MM.1S (cell line): ENCODE data around the gene LAMB3.

Source experiments
- DNase-seq: peaks from one replicate; pipeline ENCODE4 v3.0.0-alpha.2; 2015
- H2AFZ ChIP-seq: fragments of 300-600 bp; sonication (generic); 2 replicates; pipeline ENCODE4 v1.6.0; 2016; ENCODE audit warnings: antibody characterized with exemption, low read length
- H3F3A ChIP-seq: fragments of 300-600 bp; sonication (generic); 2 replicates; pipeline ENCODE4 v1.6.1; 2016; ENCODE audit warnings: mild to moderate bottlenecking, antibody characterized with exemption, low read length, moderate library complexity, mixed read lengths; ENCODE audit not compliant: insufficient read depth
- H3K27ac ChIP-seq: fragments of 300-600 bp; sonication (generic); 2 replicates; pipeline ENCODE4 v1.5.1; 2016; ENCODE audit warnings: mild to moderate bottlenecking, low read length
- H3K27me3 ChIP-seq: fragments of 300-600 bp; sonication (generic); replicated peaks from 2 replicates; pipeline ENCODE4 v1.6.0; 2016; ENCODE audit warnings: low read length; ENCODE audit not compliant: insufficient read depth
- H3K36me3 ChIP-seq: fragments of 300-600 bp; sonication (generic); replicated peaks from 2 replicates; pipeline ENCODE4 v1.6.1; 2016; ENCODE audit warnings: mild to moderate bottlenecking, low read length, mixed read lengths; ENCODE audit not compliant: insufficient read depth
- H3K4me1 ChIP-seq: fragments of 300-600 bp; sonication (generic); 2 replicates; pipeline ENCODE4 v1.6.1; 2016; ENCODE audit warnings: low read length, mixed read lengths
- H3K4me2 ChIP-seq: fragments of 300-600 bp; sonication (generic); 2 replicates; pipeline ENCODE4 v1.6.0; 2016; ENCODE audit warnings: low read depth, low read length
- H3K4me3 ChIP-seq: fragments of 300-600 bp; sonication (generic); 2 replicates; pipeline ENCODE4 v1.5.1; 2016; ENCODE audit warnings: low read length, mixed read lengths
- H3K79me2 ChIP-seq: fragments of 300-600 bp; sonication (generic); 2 replicates; pipeline ENCODE4 v1.6.1; 2016; ENCODE audit warnings: mixed run types, low read length, mixed read lengths
- H3K9ac ChIP-seq: fragments of 300-600 bp; sonication (generic); 2 replicates; pipeline ENCODE4 v1.6.1; 2016; ENCODE audit warnings: low read length, mixed read lengths
- H3K9me2 ChIP-seq: fragments of 300-600 bp; sonication (generic); replicated peaks from 2 replicates; pipeline ENCODE4 v1.6.1; 2016; ENCODE audit warnings: mild to moderate bottlenecking, low read length, mixed read lengths; ENCODE audit not compliant: insufficient read depth
- H3K9me3 ChIP-seq: fragments of 300-600 bp; sonication (generic); replicated peaks from 2 replicates; pipeline ENCODE4 v1.6.1; 2016; ENCODE audit warnings: mild to moderate bottlenecking, low read length, mixed read lengths; ENCODE audit not compliant: insufficient read depth
- H4K20me1 ChIP-seq: fragments of 300-600 bp; sonication (generic); 2 replicates; pipeline ENCODE4 v1.6.1; 2016; ENCODE audit warnings: mild to moderate bottlenecking, low read length, moderate library complexity, mixed read lengths; ENCODE audit not compliant: insufficient read depth
- EZH2 ChIP-seq: fragments of 300-600 bp; sonication (generic); optimal IDR thresholded peaks from 2 replicates; pipeline ENCODE3; 2017; ENCODE audit warnings: low read depth, mild to moderate bottlenecking, antibody characterized with exemption, low read length, mixed read lengths
- EZH2phosphoT487 ChIP-seq: fragments of 300-600 bp; sonication (generic); IDR thresholded peaks from 2 replicates; pipeline ENCODE4 v1.6.1; 2018; ENCODE audit warnings: antibody characterized with exemption, low read length
- TF ChIP-seq, protein P1 (sequence below): fragments of 300-600 bp; sonication (generic); IDR thresholded peaks from 2 replicates; pipeline ENCODE4 v1.5.1; 2016; ENCODE audit warnings: antibody characterized with exemption, low read length, mixed read lengths

LAMB3 gene

DNA sequence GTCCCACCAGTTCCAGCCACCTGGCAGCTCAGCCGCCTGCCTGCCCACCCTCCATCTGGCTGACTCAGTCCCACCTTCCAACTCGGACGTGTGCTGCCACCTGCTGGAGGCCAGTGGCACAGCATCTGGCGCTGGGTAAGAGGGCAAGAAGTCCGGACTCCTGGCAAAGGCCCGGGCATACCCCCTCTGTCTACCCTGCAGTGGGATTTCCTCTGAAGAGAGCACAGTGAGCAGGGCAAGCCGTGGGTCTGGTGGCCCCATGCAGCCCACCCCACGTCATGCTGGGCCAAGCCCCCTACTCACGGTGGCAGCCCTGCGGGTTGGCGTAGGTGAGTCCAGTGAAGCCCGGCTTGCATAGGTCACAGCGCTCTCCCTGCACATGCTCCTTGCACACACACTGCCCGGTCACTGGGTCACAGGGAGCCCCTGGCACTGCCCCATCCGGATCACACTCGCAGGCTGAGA lies 24.5 kb downstream of the LAMB3 start:
- Histone ChIP-seq H3K4me2 (no peak overlapping the region), H3K9me2 (no peaks in the 10 kb centered on the region), H2AFZ (peak overlapping the region; percentile 40; the same call in 1 of the 2 replicates), H3K27ac (no peak overlapping the region), H3K4me1 (no peaks in the 10 kb centered on the region), H3K79me2 (no peaks in the 10 kb centered on the region), H3K4me3 (no peak overlapping the region), H3K36me3 (no peaks in the 10 kb centered on the region), H3K9me3 (no peaks in the 10 kb centered on the region), H4K20me1 (no peaks in the 10 kb centered on the region), H3K27me3 (no peaks in the 10 kb centered on the region), H3F3A (no peaks in the 10 kb centered on the region), H3K9ac (no peak overlapping the region)
- TF ChIP-seq EZH2phosphoT487: no peak
- TF ChIP-seq EZH2: no peak
- TF ChIP-seq, protein P1, sequence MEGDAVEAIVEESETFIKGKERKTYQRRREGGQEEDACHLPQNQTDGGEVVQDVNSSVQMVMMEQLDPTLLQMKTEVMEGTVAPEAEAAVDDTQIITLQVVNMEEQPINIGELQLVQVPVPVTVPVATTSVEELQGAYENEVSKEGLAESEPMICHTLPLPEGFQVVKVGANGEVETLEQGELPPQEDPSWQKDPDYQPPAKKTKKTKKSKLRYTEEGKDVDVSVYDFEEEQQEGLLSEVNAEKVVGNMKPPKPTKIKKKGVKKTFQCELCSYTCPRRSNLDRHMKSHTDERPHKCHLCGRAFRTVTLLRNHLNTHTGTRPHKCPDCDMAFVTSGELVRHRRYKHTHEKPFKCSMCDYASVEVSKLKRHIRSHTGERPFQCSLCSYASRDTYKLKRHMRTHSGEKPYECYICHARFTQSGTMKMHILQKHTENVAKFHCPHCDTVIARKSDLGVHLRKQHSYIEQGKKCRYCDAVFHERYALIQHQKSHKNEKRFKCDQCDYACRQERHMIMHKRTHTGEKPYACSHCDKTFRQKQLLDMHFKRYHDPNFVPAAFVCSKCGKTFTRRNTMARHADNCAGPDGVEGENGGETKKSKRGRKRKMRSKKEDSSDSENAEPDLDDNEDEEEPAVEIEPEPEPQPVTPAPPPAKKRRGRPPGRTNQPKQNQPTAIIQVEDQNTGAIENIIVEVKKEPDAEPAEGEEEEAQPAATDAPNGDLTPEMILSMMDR: peak; percentile 100
- DNase-seq: peak; percentile 75

- Histone ChIP-seq H3K4me1 (no peaks in the 10 kb centered on the region), H3K9me3 (no peaks in the 10 kb centered on the region), H3K9ac (no peak overlapping the region), H3F3A (no peaks in the 10 kb centered on the region), H3K4me3 (no peak overlapping the region), H3K36me3 (no peaks in the 10 kb centered on the region), H3K9me2 (no peaks in the 10 kb centered on the region), H4K20me1 (no peaks in the 10 kb centered on the region), H3K4me2 (no peak overlapping the region), H3K27ac (no peak overlapping the region), H3K27me3 (no peaks in the 10 kb centered on the region), H2AFZ (peak overlapping the region; percentile 40; the same call in 1 of the 2 replicates), H3K79me2 (no peaks in the 10 kb centered on the region)
- TF ChIP-seq EZH2phosphoT487 (no peak), EZH2 (no peak)
- TF ChIP-seq, protein P1: no peak
- no peak for DNase-seq
Observed at GRCh38 chr1:209627027-209627731, 25.0 kb downstream of the LAMB3 start.

DNA sequence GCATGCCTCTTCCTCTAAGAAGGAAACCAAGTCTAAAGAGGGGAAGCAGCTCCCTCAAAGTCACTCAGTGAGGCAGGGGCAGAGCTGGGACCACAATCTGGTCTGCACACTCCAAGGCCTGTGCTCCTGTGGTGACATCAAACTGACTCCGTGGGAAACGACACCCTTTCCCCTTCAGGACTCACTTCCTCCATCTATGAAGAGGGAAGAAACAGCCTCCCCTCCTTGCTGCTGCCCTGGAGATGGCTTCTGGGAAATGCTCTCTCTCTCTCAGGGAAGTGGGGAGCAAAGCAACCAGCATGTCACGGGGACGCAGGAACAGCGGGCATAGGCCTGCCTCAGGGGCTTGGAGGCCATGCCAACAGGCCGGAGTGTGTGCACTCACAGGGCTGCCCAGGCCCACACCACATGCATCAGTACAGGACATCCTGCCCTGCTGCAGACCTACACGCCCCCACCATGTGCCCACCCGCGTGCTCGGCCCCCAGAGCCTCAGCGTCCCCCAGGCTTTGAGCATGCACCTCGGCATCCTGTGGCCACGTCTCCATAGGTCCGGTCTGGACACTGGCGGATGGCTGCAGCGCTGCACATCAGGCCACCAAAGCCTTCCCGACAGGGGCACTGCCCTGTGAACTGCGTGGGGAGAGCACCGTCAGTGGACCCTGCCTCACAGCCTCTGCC lies 25.7 kb downstream of the LAMB3 start:
- Histone ChIP-seq H2AFZ (no peak overlapping the region), H4K20me1 (no peaks in the 10 kb centered on the region), H3K27me3 (no peaks in the 10 kb centered on the region), H3F3A (no peaks in the 10 kb centered on the region), H3K9me3 (no peaks in the 10 kb centered on the region), H3K4me1 (no peaks in the 10 kb centered on the region), H3K4me3 (no peak overlapping the region), H3K9ac (no peak overlapping the region), H3K36me3 (no peaks in the 10 kb centered on the region), H3K79me2 (no peaks in the 10 kb centered on the region), H3K4me2 (no peak overlapping the region), H3K9me2 (no peaks in the 10 kb centered on the region), H3K27ac (no peak overlapping the region)
- DNase-seq: no peak
- TF ChIP-seq, protein P1: no peak
- TF ChIP-seq EZH2phosphoT487: no peak
- TF ChIP-seq EZH2: no peak
